Sigmoid colon (tissue), 4 donors: ENCODE data around the gene GMNN.

Source experiments
- POLR2AphosphoS5 ChIP-seq, 4 donors: sonication (generic); formaldehyde crosslinking; IDR thresholded peaks; one replicate each; pipeline ENCODE4 v1.6.1; 2017; ENCODE audit warnings: antibody characterized with exemption in 4 of 4
- TF ChIP-seq, protein P1 (sequence below), 4 experiments: fragments of 450-650 bp in 3 of 4; fragments of 200-600 bp in 1 of 4; IDR thresholded peaks; one replicate each; pipeline ENCODE4 v1.5.1; 2016 to 2019; ENCODE audit warnings: antibody characterized with exemption in 4 of 4, mild to moderate bottlenecking in 3 of 4, moderate library complexity in 2 of 4

DNA sequence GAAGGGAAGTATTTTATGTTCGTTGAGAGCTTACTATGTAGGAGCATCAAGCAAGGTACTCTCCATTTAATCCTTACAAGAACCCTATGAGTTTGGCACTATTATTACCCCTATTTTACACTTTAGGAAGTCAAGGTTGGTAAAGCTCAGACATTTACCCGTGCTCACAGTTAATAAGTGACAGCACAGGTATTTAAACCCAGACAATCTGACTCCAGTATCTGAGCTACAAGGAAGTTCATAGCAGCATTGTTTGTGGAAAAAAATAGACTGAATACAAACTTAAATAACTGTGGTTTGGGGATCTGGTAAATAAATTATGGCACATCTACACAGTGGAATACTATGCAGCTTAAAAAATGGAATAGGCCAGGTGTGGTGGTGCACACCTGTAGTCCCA is 21.2 kb upstream of the GMNN start:
- no peak for TF ChIP-seq POLR2AphosphoS5 (IDR thresholded peaks at IDR 0.05)
- TF ChIP-seq, protein P1, sequence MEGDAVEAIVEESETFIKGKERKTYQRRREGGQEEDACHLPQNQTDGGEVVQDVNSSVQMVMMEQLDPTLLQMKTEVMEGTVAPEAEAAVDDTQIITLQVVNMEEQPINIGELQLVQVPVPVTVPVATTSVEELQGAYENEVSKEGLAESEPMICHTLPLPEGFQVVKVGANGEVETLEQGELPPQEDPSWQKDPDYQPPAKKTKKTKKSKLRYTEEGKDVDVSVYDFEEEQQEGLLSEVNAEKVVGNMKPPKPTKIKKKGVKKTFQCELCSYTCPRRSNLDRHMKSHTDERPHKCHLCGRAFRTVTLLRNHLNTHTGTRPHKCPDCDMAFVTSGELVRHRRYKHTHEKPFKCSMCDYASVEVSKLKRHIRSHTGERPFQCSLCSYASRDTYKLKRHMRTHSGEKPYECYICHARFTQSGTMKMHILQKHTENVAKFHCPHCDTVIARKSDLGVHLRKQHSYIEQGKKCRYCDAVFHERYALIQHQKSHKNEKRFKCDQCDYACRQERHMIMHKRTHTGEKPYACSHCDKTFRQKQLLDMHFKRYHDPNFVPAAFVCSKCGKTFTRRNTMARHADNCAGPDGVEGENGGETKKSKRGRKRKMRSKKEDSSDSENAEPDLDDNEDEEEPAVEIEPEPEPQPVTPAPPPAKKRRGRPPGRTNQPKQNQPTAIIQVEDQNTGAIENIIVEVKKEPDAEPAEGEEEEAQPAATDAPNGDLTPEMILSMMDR (IDR thresholded peaks at IDR 0.05), result no peak
